NCI-H524 treated with DMSO at 0.1 percent for 48 hours (cell line): ENCODE results near the gene XYLT1.

Experiments used
- DNase-seq: peaks from one replicate; lab custom pipeline; 2025; lab: John Stamatoyannopoulos, UW

XYLT1 gene

GRCh38 chr16:17225541-17225940 is 245.2 kb downstream of the XYLT1 start:
- DNase-seq, result no peak

GRCh38 chr16:17224879-17225281 is 245.9 kb downstream of the XYLT1 start:
- DNase-seq, result peak; percentile 48

- DNase-seq, result no peak
Observed at GRCh38 chr16:17224350-17224749, 246.4 kb downstream of the XYLT1 start.

- DNase-seq, result no peak
Observed at GRCh38 chr16:17223576-17223975, 247.2 kb downstream of the XYLT1 start.

GRCh38 chr16:17222871-17223401 is 247.8 kb downstream of the XYLT1 start:
- DNase-seq, result no peak

DNA sequence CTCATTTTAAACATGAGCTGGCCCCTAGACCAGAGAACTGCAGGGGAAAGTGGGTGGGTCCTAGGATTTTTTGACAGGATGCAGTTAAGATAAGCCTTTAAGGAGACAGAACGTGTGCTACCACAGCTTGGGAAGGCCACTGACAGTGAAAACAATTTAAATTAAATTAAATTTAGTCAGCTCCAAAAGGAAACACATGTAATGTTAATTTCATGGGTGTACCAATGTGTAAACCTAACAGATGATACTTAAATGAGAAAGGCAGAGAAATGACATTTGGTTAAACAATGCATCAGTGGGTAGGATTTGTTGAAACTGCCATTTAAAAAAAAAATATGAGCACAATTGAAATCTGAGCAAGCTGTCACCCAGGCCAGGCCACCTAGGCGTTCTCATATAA is 250.8 kb downstream of the XYLT1 start:
- peak; percentile 28 for DNase-seq

DNA sequence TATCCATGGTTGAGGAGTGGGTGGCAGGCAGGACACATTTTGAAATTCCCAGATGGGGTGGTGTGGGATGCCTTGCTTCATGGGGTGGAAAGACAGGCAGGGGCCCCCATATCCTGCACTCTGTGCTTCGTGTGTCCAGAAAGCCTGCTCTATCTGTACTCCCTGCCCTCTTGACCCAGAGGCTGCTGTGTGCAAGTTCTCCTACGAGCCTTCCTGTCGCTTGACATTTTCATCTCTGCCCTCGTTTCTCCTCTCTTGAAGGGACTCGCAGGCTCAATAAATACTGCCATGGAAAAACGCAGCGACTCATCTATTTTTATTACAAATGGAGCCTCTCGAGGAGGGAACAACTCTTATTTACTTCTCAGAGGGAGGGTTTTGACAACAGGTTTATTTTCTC is 254.8 kb downstream of the XYLT1 start:
- DNase-seq, result no peak

GRCh38 chr16:17215306-17215705 is 255.5 kb downstream of the XYLT1 start:
- DNase-seq, result no peak

GRCh38 chr16:17213974-17214373 is 256.8 kb downstream of the XYLT1 start:
- no peak for DNase-seq

DNA sequence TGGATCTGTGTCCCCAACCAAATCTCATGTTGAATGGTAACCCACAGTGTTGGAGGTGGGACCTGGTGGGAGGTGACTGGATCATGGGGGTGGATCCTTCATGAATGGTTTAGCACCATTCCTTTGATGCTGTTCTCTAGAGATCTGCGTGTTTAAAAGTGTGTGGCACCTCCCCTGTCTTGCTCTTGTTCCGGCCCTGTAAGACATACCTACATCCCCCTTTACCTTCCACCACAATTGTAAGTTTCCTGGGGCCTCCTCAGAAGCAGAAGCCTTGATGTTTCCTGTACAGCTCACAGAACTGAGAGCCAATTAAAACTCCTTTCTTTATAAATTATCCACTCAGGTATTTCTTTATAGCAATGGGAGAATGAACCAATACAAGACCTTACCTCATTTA is 257.7 kb downstream of the XYLT1 start:
- no peak for DNase-seq

GRCh38 chr16:17212606-17213005 is 258.2 kb downstream of the XYLT1 start:
- DNase-seq, result no peak

GRCh38 chr16:17211797-17212196 is 259.0 kb downstream of the XYLT1 start:
- DNase-seq, result peak; percentile 57

DNA sequence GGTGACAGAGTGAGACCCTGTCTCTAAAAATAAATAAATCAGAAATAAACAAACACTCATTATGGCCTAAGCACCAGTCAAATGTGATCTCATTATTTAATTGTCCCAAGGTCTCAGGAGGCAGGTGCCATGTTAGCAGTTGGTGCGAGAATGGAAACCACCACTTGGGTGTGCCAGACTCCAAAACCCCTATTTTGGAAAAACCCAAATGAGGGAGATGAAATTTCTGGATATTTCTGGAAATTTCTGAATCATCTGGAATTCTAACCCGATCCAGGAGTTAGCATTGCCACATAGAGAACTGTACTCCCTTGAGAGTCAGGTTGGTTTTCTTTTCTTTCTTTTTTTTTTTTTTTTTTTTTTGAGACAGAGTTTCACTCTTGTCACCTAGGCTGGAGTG is 264.0 kb downstream of the XYLT1 start:
- no peak for DNase-seq

GRCh38 chr16:17205279-17206211 is 265.2 kb downstream of the XYLT1 start:
- DNase-seq, result no peak

- DNase-seq, result no peak
Observed at GRCh38 chr16:17204644-17205043, 266.1 kb downstream of the XYLT1 start.

DNA sequence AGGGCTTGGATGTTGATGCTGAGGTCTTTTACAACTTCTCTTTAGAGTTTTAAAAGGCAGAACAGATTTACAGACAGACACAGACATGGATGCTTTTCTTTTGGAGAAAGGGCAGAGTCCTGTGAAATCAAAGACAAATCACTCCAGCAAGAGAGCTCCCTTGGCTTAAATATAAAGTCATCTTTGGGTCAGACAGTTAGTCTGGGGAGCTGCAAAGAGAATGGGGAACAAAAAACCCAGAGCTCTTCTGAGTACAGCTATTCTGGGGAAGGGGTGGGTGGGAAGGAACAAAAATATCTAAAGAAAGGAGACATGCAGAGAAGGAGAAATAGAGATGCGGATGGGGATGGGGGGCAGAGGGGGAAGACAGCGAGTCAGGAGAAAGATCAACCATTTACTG is 266.6 kb downstream of the XYLT1 start:
- no peak for DNase-seq

- no peak for DNase-seq
Observed at GRCh38 chr16:17203424-17203823, 267.3 kb downstream of the XYLT1 start.

- no peak for DNase-seq
Observed at GRCh38 chr16:17199135-17199534, 271.6 kb downstream of the XYLT1 start.

DNA sequence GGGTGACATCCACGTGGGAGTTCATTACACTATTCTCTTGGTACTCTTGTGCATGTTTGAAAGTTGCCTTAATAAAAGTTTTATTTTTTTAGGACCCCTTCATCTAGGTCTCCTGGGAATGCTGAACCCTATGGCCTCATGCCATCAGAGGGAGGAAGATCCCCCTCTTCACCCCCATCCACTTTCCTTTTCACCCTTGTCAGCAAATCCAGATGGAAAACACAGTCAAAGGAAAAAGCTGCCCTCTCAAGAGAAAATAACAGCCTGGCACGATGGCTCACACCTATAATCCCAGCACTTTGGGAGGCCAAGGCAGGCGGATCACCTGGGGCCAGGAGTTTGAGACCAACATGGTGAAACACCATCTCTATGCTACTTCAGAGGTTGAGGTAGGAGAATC is 274.2 kb downstream of the XYLT1 start:
- no peak for DNase-seq

GRCh38 chr16:17194190-17194780 is 276.5 kb downstream of the XYLT1 start:
- DNase-seq, result no peak

GRCh38 chr16:17193566-17194100 is 277.1 kb downstream of the XYLT1 start:
- DNase-seq, result peak; percentile 15

- DNase-seq, result no peak
Observed at GRCh38 chr16:17184026-17184425, 286.7 kb downstream of the XYLT1 start.
